HEK293T (cell line): Measurements from ENCODE around the gene PRR36.
A peak's percentile ranks its signal among the peaks of the same experiment; 100 is the strongest.

Source experiments
- CTCF ChIA-PET: fragments of 350-600 bp; formaldehyde crosslinking; extraction: SDS; loops from one replicate; lab custom pipeline; 2021; ENCODE audit warnings: antibody characterized with exemption, inconsistent platforms; lab: Yijun Ruan, JAX
- POLR2A ChIA-PET: fragments of 350-600 bp; formaldehyde crosslinking; extraction: SDS; loops from one replicate; lab custom pipeline; 2020; ENCODE audit warnings: antibody characterized with exemption, inconsistent platforms; lab: Yijun Ruan, JAX
- DNase-seq: peaks from one replicate; pipeline ENCODE4 v3.0.0; 2012; ENCODE audit warnings: mixed read lengths; ENCODE audit errors: extremely low spot score
- ARNT ChIP-seq: fragments of 450-650 bp; IDR thresholded peaks from 2 replicates; pipeline ENCODE4 v1.6.1; 2017; ENCODE audit warnings: mild to moderate bottlenecking
- BHLHE40 ChIP-seq: fragments of 450-650 bp; IDR thresholded peaks from 2 replicates; pipeline ENCODE4 v1.6.1; 2016; ENCODE audit warnings: mild to moderate bottlenecking, moderate library complexity, borderline replicate concordance
- CTBP1 ChIP-seq: fragments of 450-650 bp; IDR thresholded peaks from 2 replicates; pipeline ENCODE4 v1.6.1; 2016; ENCODE audit warnings: borderline replicate concordance
- ELF4 ChIP-seq: fragments of 450-650 bp; IDR thresholded peaks from 2 replicates; pipeline ENCODE4 v1.6.1; 2017; ENCODE audit warnings: antibody characterized with exemption
- FOXA1 ChIP-seq: fragments of 450-650 bp; IDR thresholded peaks from 2 replicates; pipeline ENCODE4 v1.6.1; 2016; ENCODE audit warnings: mild to moderate bottlenecking
- FOXK2 ChIP-seq: fragments of 450-650 bp; IDR thresholded peaks from 2 replicates; pipeline ENCODE4 v1.6.1; 2016; ENCODE audit warnings: mild to moderate bottlenecking
- FOXM1 ChIP-seq: fragments of 450-650 bp; IDR thresholded peaks from 2 replicates; pipeline ENCODE4 v1.6.1; 2017; ENCODE audit warnings: mild to moderate bottlenecking, borderline replicate concordance
- HDGF ChIP-seq: fragments of 450-650 bp; IDR thresholded peaks from 2 replicates; pipeline ENCODE4 v1.6.1; 2017; ENCODE audit warnings: antibody characterized with exemption, borderline replicate concordance
- L3MBTL2 ChIP-seq: fragments of 450-650 bp; conservative IDR thresholded peaks from 2 replicates; pipeline ENCODE4 v1.6.1; 2016; ENCODE audit warnings: mild to moderate bottlenecking
- LEF1 ChIP-seq: fragments of 450-650 bp; IDR thresholded peaks from 2 replicates; pipeline ENCODE4 v1.6.1; 2017; ENCODE audit warnings: mild to moderate bottlenecking, borderline replicate concordance
- NFRKB ChIP-seq: fragments of 450-650 bp; IDR thresholded peaks from 2 replicates; pipeline ENCODE4 v1.6.1; 2016; ENCODE audit warnings: mild to moderate bottlenecking, moderate library complexity
- PKNOX1 ChIP-seq: fragments of 450-650 bp; IDR thresholded peaks from 2 replicates; pipeline ENCODE4 v1.6.1; 2016
- SP1 ChIP-seq: fragments of 450-650 bp; IDR thresholded peaks from 2 replicates; pipeline ENCODE4 v1.6.1; 2017
- SUZ12 ChIP-seq: fragments of 450-650 bp; IDR thresholded peaks from 2 replicates; pipeline ENCODE4 v1.6.1; 2016; ENCODE audit warnings: mild to moderate bottlenecking
- TARDBP ChIP-seq: fragments of 450-650 bp; IDR thresholded peaks from 2 replicates; pipeline ENCODE4 v1.6.1; 2016
- ZNF384 ChIP-seq: fragments of 450-650 bp; IDR thresholded peaks from 2 replicates; pipeline ENCODE4 v1.6.1; 2016

Gene PRR36

DNA sequence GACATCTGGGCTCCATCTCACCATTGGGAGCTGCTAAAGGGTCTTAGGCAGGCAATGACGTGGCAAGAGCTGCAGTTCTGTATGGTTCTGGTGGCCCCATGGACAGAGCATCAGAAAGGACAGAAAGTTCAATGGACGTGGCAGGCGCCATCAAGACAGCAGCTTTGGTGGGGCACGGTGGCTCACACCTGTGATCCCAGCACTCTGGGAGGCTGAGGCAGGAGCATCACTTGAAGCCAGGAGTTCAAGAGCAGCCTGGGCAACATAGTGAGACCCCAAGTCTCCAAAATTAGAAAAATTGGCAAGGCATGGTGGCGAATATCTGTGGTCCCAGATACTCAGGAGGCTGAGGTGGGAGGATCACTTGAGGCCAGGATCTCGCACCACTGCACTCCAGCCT, 34.7 kb downstream of the PRR36 start:
- no peak for TF ChIP-seq BHLHE40
- no peak for TF ChIP-seq ARNT
- TF ChIP-seq HDGF, result no peak
- no peak for TF ChIP-seq FOXM1
- no peak for TF ChIP-seq FOXA1
- no peak for TF ChIP-seq LEF1
- TF ChIP-seq ZNF384, result no peak
- TF ChIP-seq SUZ12, result no peak
- TF ChIP-seq TARDBP, result no peak
- no peak for TF ChIP-seq FOXK2
- no peak for TF ChIP-seq NFRKB
- no peak for TF ChIP-seq SP1
- no peak for TF ChIP-seq ELF4
- TF ChIP-seq CTBP1, result no peak
- TF ChIP-seq PKNOX1, result no peak
- TF ChIP-seq L3MBTL2, result no peak
- POLR2A ChIA-PET, result no interaction called here
- CTCF ChIA-PET, result interaction anchor here (0.6 kb wide), 1 partner anchor 586 kb away, joined by 4 read pairs; no protein-coding TSS in a partner anchor
- DNase-seq, result no peak

- DNase-seq, result no peak
- POLR2A ChIA-PET, result no interaction called here
- TF ChIP-seq ZNF384 (no peak), FOXM1 (no peak), FOXK2 (no peak), ELF4 (no peak), LEF1 (no peak), L3MBTL2 (no peak), SUZ12 (no peak), ARNT (no peak), HDGF (no peak), CTBP1 (no peak), TARDBP (no peak), FOXA1 (no peak), BHLHE40 (no peak), PKNOX1 (no peak), SP1 (no peak), NFRKB (no peak)
- CTCF ChIA-PET, result no interaction called here
Observed at GRCh38 chr19:7833225-7834099, 40.7 kb downstream of the PRR36 start.

GRCh38 chr19:7832781-7833180, 41.4 kb downstream of the PRR36 start:
- POLR2A ChIA-PET, result no interaction called here
- CTCF ChIA-PET, result interaction anchor here (2.8 kb wide), 1 partner anchor 36 kb away, joined by 8 read pairs; no protein-coding TSS in a partner anchor
- no peak for DNase-seq
- TF ChIP-seq PKNOX1 (no peak), FOXA1 (no peak), CTBP1 (no peak), ELF4 (no peak), FOXM1 (no peak), NFRKB (no peak), L3MBTL2 (no peak)

GRCh38 chr19:7832009-7832408, 42.2 kb downstream of the PRR36 start:
- ChIA-PET POLR2A (no interaction called here), CTCF (interaction anchor here (1.2 to 2.8 kb wide), 3 partner anchors 33 to 264 kb away, joined by 3 to 8 read pairs (median 6); no protein-coding TSS in a partner anchor)
- TF ChIP-seq ZNF384 (no peak), FOXA1 (no peak)
- DNase-seq, result no peak

- no peak for TF ChIP-seq TARDBP
- peak; percentile 50 for TF ChIP-seq PKNOX1
- peak; percentile 67 for DNase-seq
- CTCF ChIA-PET, result interaction anchor here (0.7 to 2.8 kb wide), 5 partner anchors 21 to 263 kb away, joined by 3 to 8 read pairs (median 3); partner anchors contain the start of gene TRAPPC5
- POLR2A ChIA-PET, result no interaction called here
Observed at GRCh38 chr19:7831452-7831851, 42.7 kb downstream of the PRR36 start.

GRCh38 chr19:7830823-7831222, 43.4 kb downstream of the PRR36 start:
- ChIA-PET CTCF (interaction anchor here (0.7 to 2.8 kb wide), 5 partner anchors 21 to 262 kb away, joined by 3 to 8 read pairs (median 3); partner anchors contain the start of gene TRAPPC5), POLR2A (interaction anchor here (1.0 kb wide), 1 partner anchor 38 kb away, joined by 3 read pairs; no protein-coding TSS in a partner anchor)

More at GRCh38 chr19:7830823-7831222, 43.4 kb downstream of the PRR36 start:
- DNase-seq, result no peak
- no peak for TF ChIP-seq SP1
- no peak for TF ChIP-seq ZNF384
- TF ChIP-seq FOXA1, result no peak
- TF ChIP-seq L3MBTL2, result no peak
- TF ChIP-seq BHLHE40, result no peak
- no peak for TF ChIP-seq FOXK2
- TF ChIP-seq NFRKB, result no peak
- no peak for TF ChIP-seq ELF4
- no peak for TF ChIP-seq ARNT
- TF ChIP-seq HDGF, result no peak
- no peak for TF ChIP-seq TARDBP
- no peak for TF ChIP-seq PKNOX1
- no peak for TF ChIP-seq SUZ12
- TF ChIP-seq FOXM1, result no peak
- no peak for TF ChIP-seq CTBP1
- TF ChIP-seq LEF1, result no peak
